ENCODE data around the gene ADGRF5.

DNA sequence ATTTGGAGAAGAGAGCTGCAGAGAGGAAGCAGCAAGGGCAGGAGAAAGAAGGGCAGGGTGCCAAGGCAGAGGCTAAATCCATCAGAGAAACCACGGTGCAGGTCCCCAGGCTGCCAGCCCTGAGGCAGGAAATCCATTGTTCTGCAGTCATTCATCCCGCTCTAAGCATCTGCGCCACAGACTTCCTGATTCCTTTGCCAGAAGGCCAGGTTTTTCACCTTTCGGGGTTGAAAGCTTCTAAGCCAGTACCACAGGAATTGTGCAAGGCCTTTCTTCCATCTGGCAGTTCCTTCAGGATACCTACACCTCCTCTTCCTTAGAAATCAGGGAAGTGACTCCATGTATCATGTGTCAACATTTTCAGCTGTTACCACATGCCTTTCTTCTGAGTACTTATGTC lies 45.6 kb downstream of the ADGRF5 start:
- no peak for TF ChIP-seq CTCF (IDR thresholded peaks at IDR 0.05 in 2 of 3, conservative IDR thresholded peaks at IDR 0.05 in 1 of 3; ENCODE audit: control insufficient read depth in 2 of 3, extremely low read depth in 1 of 3, insufficient read depth in 1 of 3, low read depth in 3 of 3, low read length in 3 of 3)
- TF ChIP-seq CEBPB (IDR thresholded peaks at IDR 0.05; ENCODE audit: borderline replicate concordance in 1 of 2, low read depth in 2 of 2, low read length in 2 of 2) = no peak
- TF ChIP-seq REST (IDR thresholded peaks at IDR 0.05; ENCODE audit: low read depth, low read length) = no peak
- no peak for TF ChIP-seq ZNF384 (IDR thresholded peaks at IDR 0.05; ENCODE audit: borderline replicate concordance, low read depth, low read length)
- TF ChIP-seq KAT2A (conservative IDR thresholded peaks at IDR 0.05; ENCODE audit: control insufficient read depth, low read depth, low read length) = no peak

All from GM12878 (cell line).